Neural progenitor cell (in vitro differentiated cells): ENCODE results near the gene H19. TPM values are rescaled to one million over a fixed set of nuclear protein-coding genes. Genes with fewer than 3 reads are reported as not detected.

Source experiments
- DNase-seq: peaks from one replicate; pipeline ENCODE4 v3.0.0-alpha.2; 2016; ENCODE audit warnings: low spot score
- H2AFZ ChIP-seq: fragments of 200-600 bp; sonication (generic); replicated peaks from 2 replicates; pipeline ENCODE4 v1.6.1; 2016; ENCODE audit warnings: antibody characterized with exemption
- H3F3A ChIP-seq: fragments of 200-600 bp; sonication (generic); 2 replicates; pipeline ENCODE4 v1.6.1; 2016; ENCODE audit warnings: antibody characterized with exemption, low read depth
- H3K27ac ChIP-seq: fragments of 200-600 bp; sonication (generic); 2 replicates; pipeline ENCODE4 v1.5.1; 2016; ENCODE audit warnings: mild to moderate bottlenecking
- H3K27me3 ChIP-seq: fragments of 200-600 bp; sonication (generic); 2 replicates; pipeline ENCODE4 v1.6.1; 2016; ENCODE audit warnings: mild to moderate bottlenecking, moderate library complexity
- H3K36me3 ChIP-seq: fragments of 200-600 bp; sonication (generic); 2 replicates; pipeline ENCODE4 v1.5.1; 2016
- H3K4me1 ChIP-seq: fragments of 200-600 bp; sonication (generic); 2 replicates; pipeline ENCODE4 v1.6.1; 2016; ENCODE audit warnings: mixed run types
- H3K4me2 ChIP-seq: fragments of 200-600 bp; sonication (generic); 2 replicates; pipeline ENCODE4 v1.6.1; 2016
- H3K4me3 ChIP-seq: fragments of 200-600 bp; sonication (generic); 2 replicates; pipeline ENCODE4 v1.5.1; 2016
- H3K79me2 ChIP-seq: fragments of 200-600 bp; sonication (generic); 2 replicates; pipeline ENCODE4 v1.6.1; 2016; ENCODE audit warnings: low read depth
- H3K9ac ChIP-seq: fragments of 200-600 bp; sonication (generic); 2 replicates; pipeline ENCODE4 v1.6.1; 2016
- H3K9me3 ChIP-seq: fragments of 200-600 bp; sonication (generic); 2 replicates; pipeline ENCODE4 v1.5.1; 2016; ENCODE audit warnings: low read depth
- H4K20me1 ChIP-seq: fragments of 200-600 bp; sonication (generic); 2 replicates; pipeline ENCODE4 v1.6.1; 2016; ENCODE audit warnings: low read depth
- H3K27ac Mint-ChIP-seq: 3 replicates; pipeline ENCODE4 v1.8.0; 2021; ENCODE audit warnings: mixed read lengths
- H3K27me3 Mint-ChIP-seq: 2 replicates; pipeline ENCODE4 v1.8.0; 2022; ENCODE audit warnings: low read depth, mild to moderate bottlenecking, inconsistent platforms, moderate library complexity, mixed read lengths; ENCODE audit not compliant: insufficient read depth
- H3K36me3 Mint-ChIP-seq: 3 replicates; pipeline ENCODE4 v1.8.0; 2021; ENCODE audit warnings: mixed read lengths
- H3K4me1 Mint-ChIP-seq: 3 replicates; pipeline ENCODE4 v1.8.0; 2021; ENCODE audit warnings: mixed read lengths
- H3K4me3 Mint-ChIP-seq: 3 replicates; pipeline ENCODE4 v1.8.0; 2021; ENCODE audit warnings: mild to moderate bottlenecking, moderate library complexity, mixed read lengths
- H3K9me3 Mint-ChIP-seq: 3 replicates; pipeline ENCODE4 v1.8.0; 2020; ENCODE audit warnings: mixed read lengths
- CTCF ChIP-seq: fragments of 200-600 bp; sonication (generic); IDR thresholded peaks from 2 replicates; pipeline ENCODE4 v1.5.1; 2017; ENCODE audit warnings: antibody characterized with exemption, mild to moderate bottlenecking
- EZH2 ChIP-seq: fragments of 200-600 bp; sonication (generic); IDR thresholded peaks from 2 replicates; pipeline ENCODE4 v1.6.1; 2017; ENCODE audit warnings: antibody characterized with exemption, mild to moderate bottlenecking, moderate library complexity
- EZH2phosphoT487 ChIP-seq: fragments of 200-600 bp; sonication (generic); IDR thresholded peaks from 2 replicates; pipeline ENCODE4 v1.6.1; 2017; ENCODE audit warnings: antibody characterized with exemption
- total RNA-seq: library from RNA; depleted of rRNA; stranded (reverse); fragments of >200 nt; gene quantifications from 2 replicates; pipeline ENCODE4 v1.2.3, GENCODE V29; 2015; ENCODE audit warnings: low replicate concordance

Gene H19
- total RNA-seq, 1 donor from 2014 or later, result not detected

DNA sequence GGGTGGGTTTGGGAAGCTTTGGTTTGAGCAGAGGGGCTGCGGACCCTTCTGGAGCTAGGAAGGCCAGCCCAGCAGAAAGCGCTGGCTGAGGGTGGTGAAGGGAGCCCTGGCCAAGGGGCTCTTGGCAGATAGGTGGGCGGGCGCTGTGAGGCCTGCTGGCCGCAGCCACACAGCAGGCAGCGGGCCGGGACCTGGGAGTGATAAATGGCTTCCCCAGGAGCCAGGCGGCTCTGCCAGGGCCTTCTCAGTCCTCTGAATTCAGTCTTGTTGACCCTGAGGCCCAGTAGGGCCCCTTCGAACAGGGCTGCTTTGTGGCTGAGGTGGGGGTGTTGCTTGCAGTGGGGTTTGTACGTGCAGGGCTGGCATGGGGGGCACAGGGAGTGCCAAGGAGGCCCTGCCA lies 33.4 kb upstream of the H19 start:
- H3K4me3 ChIP-seq, result no peak overlapping the region
- no peaks in the 10 kb centered on the region for H3K9me3 Mint-ChIP-seq
- no peaks in the 10 kb centered on the region for H3K79me2 ChIP-seq
- no peaks in the 10 kb centered on the region for H3F3A ChIP-seq
- H3K4me2 ChIP-seq, result no peak overlapping the region
- H4K20me1 ChIP-seq, result no peaks in the 10 kb centered on the region
- H2AFZ ChIP-seq, result no peak overlapping the region
- H3K36me3 ChIP-seq, result no peaks in the 10 kb centered on the region
- H3K27ac Mint-ChIP-seq, result no peak overlapping the region
- TF ChIP-seq EZH2 (no peak), EZH2phosphoT487 (no peak)
- no peak overlapping the region for H3K4me3 Mint-ChIP-seq
- H3K9me3 ChIP-seq, result no peaks in the 10 kb centered on the region
- H3K4me1 Mint-ChIP-seq, result no peaks in the 10 kb centered on the region
- H3K36me3 Mint-ChIP-seq, result no peaks in the 10 kb centered on the region
- no peaks in the 10 kb centered on the region for H3K4me1 ChIP-seq
- DNase-seq, result no peak
- H3K9ac ChIP-seq, result no peak overlapping the region
- H3K27ac ChIP-seq, result no peak overlapping the region
- no peaks in the 10 kb centered on the region for H3K27me3 Mint-ChIP-seq
- no peaks in the 10 kb centered on the region for H3K27me3 ChIP-seq

- Mint-ChIP-seq H3K27me3 (no peaks in the 10 kb centered on the region), H3K4me3 (no peak overlapping the region), H3K27ac (no peak overlapping the region), H3K4me1 (no peaks in the 10 kb centered on the region), H3K36me3 (no peaks in the 10 kb centered on the region), H3K9me3 (no peaks in the 10 kb centered on the region)
- Histone ChIP-seq H3K9ac (no peak overlapping the region), H4K20me1 (no peaks in the 10 kb centered on the region), H3K79me2 (no peaks in the 10 kb centered on the region), H3K4me3 (no peak overlapping the region), H2AFZ (no peak overlapping the region), H3K27me3 (no peaks in the 10 kb centered on the region), H3F3A (no peaks in the 10 kb centered on the region), H3K9me3 (no peaks in the 10 kb centered on the region), H3K36me3 (no peaks in the 10 kb centered on the region), H3K27ac (no peak overlapping the region), H3K4me1 (no peaks in the 10 kb centered on the region), H3K4me2 (no peak overlapping the region)
- TF ChIP-seq EZH2 (no peak), EZH2phosphoT487 (no peak), CTCF (no peak)
- no peak for DNase-seq
Measured at GRCh38 chr11:2027708-2028107, 30.1 kb upstream of the H19 start.

- Histone ChIP-seq H3K36me3 (no peaks in the 10 kb centered on the region), H3K9me3 (no peaks in the 10 kb centered on the region), H2AFZ (no peak overlapping the region), H3K79me2 (no peaks in the 10 kb centered on the region), H3K27me3 (no peaks in the 10 kb centered on the region), H4K20me1 (no peaks in the 10 kb centered on the region), H3K27ac (no peak overlapping the region), H3K4me1 (no peaks in the 10 kb centered on the region), H3F3A (no peaks in the 10 kb centered on the region), H3K9ac (no peak overlapping the region), H3K4me2 (no peak overlapping the region), H3K4me3 (no peak overlapping the region)
- TF ChIP-seq CTCF (no peak), EZH2phosphoT487 (no peak), EZH2 (no peak)
- H3K36me3 Mint-ChIP-seq, result no peaks in the 10 kb centered on the region
- H3K4me3 Mint-ChIP-seq, result no peak overlapping the region
- H3K4me1 Mint-ChIP-seq, result no peaks in the 10 kb centered on the region
- no peak for DNase-seq
- H3K27me3 Mint-ChIP-seq, result no peaks in the 10 kb centered on the region
- H3K9me3 Mint-ChIP-seq, result no peaks in the 10 kb centered on the region
- no peak overlapping the region for H3K27ac Mint-ChIP-seq
Measured at GRCh38 chr11:2015025-2015424, 17.4 kb upstream of the H19 start.

DNA sequence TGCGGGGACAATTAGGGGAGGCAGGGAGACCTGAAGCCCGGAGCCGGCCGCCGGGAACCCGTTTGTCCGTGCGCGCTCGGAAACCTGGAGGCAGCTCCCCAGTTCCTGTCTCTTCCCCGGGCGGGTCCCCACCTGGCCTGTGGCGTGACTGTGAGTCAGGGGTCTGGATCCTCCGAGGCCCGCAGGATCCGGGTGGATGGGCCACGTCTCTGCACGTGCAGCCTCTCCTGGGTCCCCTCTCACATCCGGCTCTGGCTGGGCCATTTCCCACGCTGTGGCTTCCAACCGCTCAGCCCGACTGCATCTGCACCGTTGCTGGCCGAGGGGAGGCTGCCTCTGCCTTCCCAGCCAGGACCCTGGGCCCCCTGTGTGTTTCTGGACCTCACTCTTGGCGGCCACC lies 14.8 kb upstream of the H19 start:
- Mint-ChIP-seq H3K4me3 (no peak overlapping the region), H3K4me1 (no peaks in the 10 kb centered on the region), H3K9me3 (no peaks in the 10 kb centered on the region), H3K27ac (no peak overlapping the region), H3K27me3 (no peaks in the 10 kb centered on the region), H3K36me3 (no peaks in the 10 kb centered on the region)
- Histone ChIP-seq H3F3A (no peaks in the 10 kb centered on the region), H3K4me1 (no peaks in the 10 kb centered on the region), H3K36me3 (no peaks in the 10 kb centered on the region), H2AFZ (no peak overlapping the region), H3K9me3 (no peaks in the 10 kb centered on the region), H3K79me2 (no peaks in the 10 kb centered on the region), H3K27ac (no peak overlapping the region), H3K9ac (no peak overlapping the region), H4K20me1 (no peaks in the 10 kb centered on the region), H3K27me3 (no peaks in the 10 kb centered on the region), H3K4me3 (no peak overlapping the region), H3K4me2 (no peak overlapping the region)
- no peak for DNase-seq
- TF ChIP-seq EZH2phosphoT487, result no peak
- no peak for TF ChIP-seq CTCF
- TF ChIP-seq EZH2, result no peak
